Mesenchymal stem cell (in vitro differentiated cells and primary cell): ENCODE data around the gene RSPH1.

Source experiments
- DNase-seq: peaks from one replicate; pipeline ENCODE4 v3.0.0-alpha.2; 2013
- H2AFZ ChIP-seq: one replicate; pipeline ENCODE4 v1.6.1; 2013; ENCODE audit warnings: low read depth, mild to moderate bottlenecking, control low read depth, inconsistent platforms, low read length, moderate library complexity
- H2AK5ac ChIP-seq: 2 replicates; pipeline ENCODE4 v1.6.1; 2013; ENCODE audit warnings: low read length, moderate library complexity, mild to moderate bottlenecking, inconsistent platforms; ENCODE audit not compliant: severe bottlenecking
- H2BK120ac ChIP-seq: one replicate; pipeline ENCODE4 v1.6.1; 2013; ENCODE audit warnings: low read depth, mild to moderate bottlenecking, inconsistent platforms, low read length, moderate library complexity
- H2BK12ac ChIP-seq, 2 experiments: one replicate each; pipeline ENCODE4 v1.6.1; 2013; ENCODE audit warnings: inconsistent platforms in 2 of 2, low read length in 2 of 2, mild to moderate bottlenecking in 2 of 2, moderate library complexity in 2 of 2, control low read depth in 1 of 2
- H2BK15ac ChIP-seq: one replicate; pipeline ENCODE4 v1.6.1; 2013; ENCODE audit warnings: mild to moderate bottlenecking, low read depth, inconsistent platforms; ENCODE audit not compliant: poor library complexity, severe bottlenecking
- H2BK5ac ChIP-seq: 2 replicates; pipeline ENCODE4 v1.6.1; 2013; ENCODE audit warnings: low read depth, mild to moderate bottlenecking, low read length, control low read depth, inconsistent platforms; ENCODE audit not compliant: poor library complexity, severe bottlenecking
- H3K14ac ChIP-seq, 2 experiments: one replicate each; pipeline ENCODE4 v1.6.1; 2013; ENCODE audit warnings: inconsistent platforms in 2 of 2, low read length in 2 of 2, control low read depth in 1 of 2, mild to moderate bottlenecking in 1 of 2, moderate library complexity in 1 of 2
- H3K18ac ChIP-seq, 2 experiments: one replicate each; pipeline ENCODE4 v1.6.1; 2013; ENCODE audit warnings: inconsistent platforms in 2 of 2, low read length in 2 of 2, control low read depth in 1 of 2, low read depth in 1 of 2, mild to moderate bottlenecking in 1 of 2
- H3K23ac ChIP-seq, 2 experiments: one replicate each; pipeline ENCODE4 v1.6.1; 2013; ENCODE audit warnings: inconsistent platforms in 2 of 2, low read length in 2 of 2, mild to moderate bottlenecking in 2 of 2, moderate library complexity in 2 of 2, control low read depth in 1 of 2
- H3K27ac ChIP-seq: 2 replicates; pipeline ENCODE4 v1.5.1; 2013; ENCODE audit warnings: mild to moderate bottlenecking, moderate library complexity, low read length, control low read depth, inconsistent platforms; ENCODE audit not compliant: poor library complexity, severe bottlenecking
- H3K27me3 ChIP-seq, 2 experiments: 2 replicates each; pipeline versions ENCODE4 v1.6.1 to v1.7.0; 2013; ENCODE audit warnings: low read length in 2 of 2, mild to moderate bottlenecking in 2 of 2, moderate library complexity in 2 of 2, control low read depth in 1 of 2, inconsistent platforms in 1 of 2; ENCODE audit not compliant: control insufficient read depth in 1 of 2, insufficient read depth in 1 of 2
- H3K36me3 ChIP-seq, 2 experiments: 2 replicates each; pipeline versions ENCODE4 v1.6.1 to v1.7.0; 2013; ENCODE audit warnings: low read length in 2 of 2, control low read depth in 1 of 2, inconsistent platforms in 1 of 2, low read depth in 1 of 2, mild to moderate bottlenecking in 1 of 2; ENCODE audit not compliant: insufficient read depth in 2 of 2, control insufficient read depth in 1 of 2
- H3K4ac ChIP-seq, 2 experiments: one replicate each; pipeline ENCODE4 v1.6.1; 2013; ENCODE audit warnings: inconsistent platforms in 2 of 2, low read length in 2 of 2, mild to moderate bottlenecking in 2 of 2, moderate library complexity in 2 of 2, control low read depth in 1 of 2, low read depth in 1 of 2
- H3K4me1 ChIP-seq: 2 replicates; pipeline ENCODE4 v1.6.1; 2013; ENCODE audit warnings: low read depth, low read length, control low read depth; ENCODE audit not compliant: control insufficient read depth, insufficient read depth
- H3K4me2 ChIP-seq: 2 replicates; pipeline ENCODE4 v1.6.1; 2013; ENCODE audit warnings: low read length, mild to moderate bottlenecking, inconsistent platforms; ENCODE audit not compliant: poor library complexity, severe bottlenecking
- H3K4me3 ChIP-seq, 2 experiments: 2 replicates each; pipeline versions ENCODE4 v1.5.1 to v1.7.0; 2013; ENCODE audit warnings: low read length in 2 of 2, mild to moderate bottlenecking in 2 of 2, control low read depth in 1 of 2, low read depth in 1 of 2; ENCODE audit not compliant: insufficient read depth in 1 of 2
- H3K79me1 ChIP-seq: replicated peaks from 2 replicates; pipeline ENCODE4 v1.6.1; 2013; ENCODE audit warnings: mild to moderate bottlenecking, control low read depth, low read length, inconsistent platforms; ENCODE audit not compliant: poor library complexity, severe bottlenecking
- H3K9ac ChIP-seq: 2 replicates; pipeline ENCODE4 v1.7.0; 2013; ENCODE audit warnings: mild to moderate bottlenecking, low read length, moderate library complexity
- H3K9me3 ChIP-seq: 2 replicates; pipeline ENCODE4 v1.7.0; 2013; ENCODE audit warnings: mild to moderate bottlenecking, low read length; ENCODE audit not compliant: control insufficient read depth
- H4K8ac ChIP-seq: one replicate; pipeline ENCODE4 v1.6.1; 2013; ENCODE audit warnings: inconsistent platforms, mild to moderate bottlenecking, low read length, moderate library complexity
- H4K91ac ChIP-seq: one replicate; pipeline ENCODE4 v1.6.1; 2013; ENCODE audit warnings: mild to moderate bottlenecking, low read length, inconsistent platforms
- WGBS: methylation state at CpG from one replicate; pipeline ENCODE4 v1.1.7; 2013; ENCODE audit warnings: mixed read lengths; 5-methylcytosine and 5-hydroxymethylcytosine counted together

The RSPH1 gene

DNA sequence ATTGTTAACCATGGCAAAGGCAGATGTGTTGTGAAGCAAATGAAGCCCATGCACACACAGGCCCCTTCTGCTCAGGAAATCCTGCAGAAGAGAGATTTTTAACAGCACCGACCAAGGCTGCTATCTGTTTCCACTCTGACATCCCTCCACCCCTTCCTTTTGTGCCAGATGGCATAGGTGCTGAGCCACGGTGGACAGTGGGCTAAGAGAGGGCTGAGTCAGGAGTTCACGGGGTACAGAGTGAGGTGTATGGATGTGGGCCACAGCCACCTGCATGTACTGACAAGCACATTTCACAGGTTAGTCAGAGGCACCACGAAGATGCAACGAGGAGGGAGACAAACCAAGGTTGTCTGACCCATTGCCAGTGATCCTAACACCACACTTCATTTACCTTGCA, 9.5 kb downstream of the RSPH1 start:
- WGBS, result 71% methylated on average over 4 of the region's 5 CpGs
- H2BK120ac ChIP-seq, result no peak overlapping the region
- no peak overlapping the region for H3K23ac ChIP-seq
- H3K36me3 ChIP-seq, result no peaks in the 10 kb centered on the region
- H2BK12ac ChIP-seq, result no peak overlapping the region
- H2AFZ ChIP-seq, result no peak overlapping the region
- H3K9ac ChIP-seq, result no peak overlapping the region
- H3K4me2 ChIP-seq, result no peak overlapping the region
- no peak overlapping the region for H3K4ac ChIP-seq
- no peak overlapping the region for H2BK15ac ChIP-seq
- H3K4me3 ChIP-seq, result no peak overlapping the region
- H3K27ac ChIP-seq, result no peak overlapping the region
- DNase-seq, result no peak
- H4K8ac ChIP-seq, result no peak overlapping the region
- H3K4me1 ChIP-seq, result no peaks in the 10 kb centered on the region
- no peak overlapping the region for H3K18ac ChIP-seq
- H4K91ac ChIP-seq, result no peak overlapping the region
- no peak overlapping the region for H2AK5ac ChIP-seq
- no peaks in the 10 kb centered on the region for H3K79me1 ChIP-seq
- no peak overlapping the region for H3K14ac ChIP-seq
- H3K9me3 ChIP-seq, result no peaks in the 10 kb centered on the region
- no peak overlapping the region for H2BK5ac ChIP-seq
- peaks cover 6 to 37% of the 10 kb centered on the region in 2 experiments for H3K27me3 ChIP-seq

DNA sequence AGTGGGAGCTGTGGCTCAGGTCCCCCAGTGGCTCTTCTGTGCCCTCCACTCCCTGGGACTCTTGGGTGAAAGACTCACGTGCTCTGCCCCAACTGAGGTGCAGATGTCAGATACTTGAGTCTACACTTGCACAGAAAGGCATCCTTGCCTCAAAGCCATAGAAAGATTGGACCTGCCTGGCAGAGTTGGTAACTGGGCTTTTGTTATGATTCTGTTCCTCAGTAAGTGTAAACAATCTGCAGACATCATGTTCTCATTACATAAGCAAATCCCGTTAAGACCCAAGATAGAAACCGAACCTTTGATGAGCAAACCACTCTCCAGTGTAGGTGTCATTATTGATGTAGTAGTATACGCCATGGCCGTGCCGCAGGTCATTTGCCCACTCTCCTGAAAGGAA, 10.0 kb downstream of the RSPH1 start:
- Histone ChIP-seq H3K79me1 (no peaks in the 10 kb centered on the region), H2AK5ac (no peak overlapping the region), H3K27ac (no peak overlapping the region), H3K14ac (no peak overlapping the region), H3K4me1 (no peaks in the 10 kb centered on the region), H2AFZ (no peak overlapping the region), H2BK5ac (no peak overlapping the region), H3K23ac (no peak overlapping the region), H3K9ac (no peak overlapping the region), H3K27me3 (peaks cover 6 to 38% of the 10 kb centered on the region in 2 experiments), H3K4me2 (no peak overlapping the region), H2BK12ac (no peak overlapping the region), H3K18ac (no peak overlapping the region), H3K9me3 (no peaks in the 10 kb centered on the region), H3K4ac (no peak overlapping the region), H2BK15ac (no peak overlapping the region), H3K4me3 (no peak overlapping the region), H2BK120ac (no peak overlapping the region), H4K8ac (no peak overlapping the region), H3K36me3 (no peaks in the 10 kb centered on the region), H4K91ac (no peak overlapping the region)
- no peak for DNase-seq
- WGBS, result 79% methylated on average over 6 of the region's 6 CpGs

DNA sequence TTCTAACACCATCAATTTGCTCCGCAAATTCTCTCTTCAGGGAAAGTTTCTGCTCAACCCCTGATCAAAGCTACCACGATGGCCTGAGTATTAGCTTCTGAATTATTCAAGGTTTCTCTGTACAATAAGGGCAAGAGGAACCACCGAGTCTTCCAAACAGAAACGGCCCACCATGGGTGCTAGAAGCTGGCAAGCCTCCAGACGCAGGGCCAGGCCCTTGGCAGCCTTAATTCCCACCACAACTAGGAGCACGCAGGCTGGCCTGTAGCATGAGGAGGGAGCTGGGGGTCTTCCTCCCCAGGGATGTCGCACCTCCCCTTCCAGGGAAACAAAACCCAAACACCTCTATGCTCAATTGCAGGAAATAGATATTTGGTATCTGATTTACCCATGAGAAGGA, 11.1 kb downstream of the RSPH1 start:
- no peak overlapping the region for H4K91ac ChIP-seq
- H3K36me3 ChIP-seq, result no peaks in the 10 kb centered on the region
- no peak overlapping the region for H2BK120ac ChIP-seq
- H3K27me3 ChIP-seq, result peaks cover 6 to 38% of the 10 kb centered on the region in 2 experiments
- DNase-seq, result no peak
- H2AK5ac ChIP-seq, result no peak overlapping the region
- no peak overlapping the region for H3K23ac ChIP-seq
- H3K9ac ChIP-seq, result no peak overlapping the region
- H3K18ac ChIP-seq, result no peak overlapping the region
- H2BK15ac ChIP-seq, result no peak overlapping the region
- no peak overlapping the region for H3K4me3 ChIP-seq
- no peak overlapping the region for H4K8ac ChIP-seq
- no peaks in the 10 kb centered on the region for H3K9me3 ChIP-seq
- H3K4me1 ChIP-seq, result no peaks in the 10 kb centered on the region
- no peak overlapping the region for H3K27ac ChIP-seq
- no peak overlapping the region for H3K14ac ChIP-seq
- no peak overlapping the region for H3K4ac ChIP-seq
- no peak overlapping the region for H2AFZ ChIP-seq
- H3K4me2 ChIP-seq, result no peak overlapping the region
- H2BK5ac ChIP-seq, result no peak overlapping the region
- H3K79me1 ChIP-seq, result no peaks in the 10 kb centered on the region
- H2BK12ac ChIP-seq, result no peak overlapping the region
- WGBS, result 90% methylated on average over 5 of the region's 7 CpGs

DNA sequence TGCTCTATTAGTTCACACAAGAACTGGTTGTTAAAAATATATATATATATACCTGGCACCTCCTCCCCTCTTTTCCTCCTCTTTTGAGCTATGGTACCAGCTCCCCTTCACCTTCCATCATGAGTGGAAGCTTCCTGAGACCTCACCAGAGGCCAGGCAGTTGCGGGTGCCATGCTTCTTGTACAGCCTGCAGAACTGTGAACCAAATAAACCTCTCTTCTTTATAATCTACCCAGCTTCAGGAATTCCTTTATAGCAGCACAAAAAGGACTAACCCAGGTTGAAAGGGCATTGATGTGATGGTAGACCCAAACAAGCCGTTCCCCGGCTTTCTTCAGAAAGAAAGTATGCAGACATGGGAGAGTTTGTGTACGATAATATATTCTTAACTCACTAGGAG, 14.9 kb downstream of the RSPH1 start:
- H3K4ac ChIP-seq, result no peak overlapping the region
- no peak overlapping the region for H3K27ac ChIP-seq
- DNase-seq, result no peak
- H2BK12ac ChIP-seq, result no peak overlapping the region
- no peak overlapping the region for H3K4me2 ChIP-seq
- H3K23ac ChIP-seq, result no peak overlapping the region
- no peak overlapping the region for H2BK5ac ChIP-seq
- H2BK120ac ChIP-seq, result no peak overlapping the region
- no peak overlapping the region for H3K14ac ChIP-seq
- no peaks in the 10 kb centered on the region for H3K9me3 ChIP-seq
- no peak overlapping the region for H3K9ac ChIP-seq
- H3K36me3 ChIP-seq, result no peaks in the 10 kb centered on the region
- H3K27me3 ChIP-seq, result peaks cover 0 to 41% of the 10 kb centered on the region in 2 experiments
- no peak overlapping the region for H3K18ac ChIP-seq
- 92% methylated on average over 1 of the region's 4 CpGs for WGBS
- no peaks in the 10 kb centered on the region for H3K79me1 ChIP-seq
- no peak overlapping the region for H4K8ac ChIP-seq
- H4K91ac ChIP-seq, result no peak overlapping the region
- H2BK15ac ChIP-seq, result no peak overlapping the region
- no peak overlapping the region for H3K4me3 ChIP-seq
- no peak overlapping the region for H2AFZ ChIP-seq
- H3K4me1 ChIP-seq, result peaks cover 2% of the 10 kb centered on the region
- no peak overlapping the region for H2AK5ac ChIP-seq
